ENCODE data around the gene CDON. TPM values are rescaled to one million over a fixed set of nuclear protein-coding genes. Genes with fewer than 3 reads are reported as not detected.

CDON gene
- total and polyA plus RNA-seq, 2 of the 13 experiments (the other 11 are each of a cell fraction or from before 2014, with no cell fraction given): 9.6 to 12.8 TPM

DNA sequence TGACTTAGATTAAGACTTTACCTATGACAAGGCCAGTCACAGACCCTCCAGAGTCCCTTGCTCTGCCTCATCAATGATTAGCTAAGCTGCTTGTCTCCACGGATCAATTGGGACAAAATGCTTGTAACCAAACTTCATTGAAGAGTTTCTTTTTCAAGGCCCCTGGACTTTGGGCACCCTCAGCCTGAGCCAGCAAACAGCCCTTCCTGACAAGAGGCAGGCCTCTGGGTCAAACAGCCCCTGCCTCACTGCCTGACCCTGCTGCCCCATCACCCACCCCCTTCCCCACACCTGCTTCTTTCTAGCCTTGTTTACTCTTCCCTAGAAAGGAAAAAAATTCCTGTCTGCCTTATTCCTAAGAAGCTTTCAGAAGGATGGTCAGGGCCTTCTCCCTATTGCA, 26.3 kb upstream of the CDON start (continued):
- TF ChIP-seq SRSF9 (IDR thresholded peaks at IDR 0.05; ENCODE audit: borderline replicate concordance, insufficient read depth, low read depth, low read length, poor library complexity, severe bottlenecking): no peak
- TF ChIP-seq, protein P1, sequence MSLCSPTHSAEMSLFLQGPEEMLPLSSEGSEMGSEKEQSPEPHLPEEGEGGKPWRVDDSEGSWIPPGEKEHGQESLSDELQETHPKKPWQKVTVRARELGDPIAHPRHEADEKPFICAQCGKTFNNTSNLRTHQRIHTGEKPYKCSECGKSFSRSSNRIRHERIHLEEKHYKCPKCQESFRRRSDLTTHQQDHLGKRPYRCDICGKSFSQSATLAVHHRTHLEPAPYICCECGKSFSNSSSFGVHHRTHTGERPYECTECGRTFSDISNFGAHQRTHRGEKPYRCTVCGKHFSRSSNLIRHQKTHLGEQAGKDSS (CRISPR knock-in tag; IDR thresholded peaks at IDR 0.05; ENCODE audit: borderline replicate concordance, low read depth): no peak
- TF ChIP-seq, protein P2, sequence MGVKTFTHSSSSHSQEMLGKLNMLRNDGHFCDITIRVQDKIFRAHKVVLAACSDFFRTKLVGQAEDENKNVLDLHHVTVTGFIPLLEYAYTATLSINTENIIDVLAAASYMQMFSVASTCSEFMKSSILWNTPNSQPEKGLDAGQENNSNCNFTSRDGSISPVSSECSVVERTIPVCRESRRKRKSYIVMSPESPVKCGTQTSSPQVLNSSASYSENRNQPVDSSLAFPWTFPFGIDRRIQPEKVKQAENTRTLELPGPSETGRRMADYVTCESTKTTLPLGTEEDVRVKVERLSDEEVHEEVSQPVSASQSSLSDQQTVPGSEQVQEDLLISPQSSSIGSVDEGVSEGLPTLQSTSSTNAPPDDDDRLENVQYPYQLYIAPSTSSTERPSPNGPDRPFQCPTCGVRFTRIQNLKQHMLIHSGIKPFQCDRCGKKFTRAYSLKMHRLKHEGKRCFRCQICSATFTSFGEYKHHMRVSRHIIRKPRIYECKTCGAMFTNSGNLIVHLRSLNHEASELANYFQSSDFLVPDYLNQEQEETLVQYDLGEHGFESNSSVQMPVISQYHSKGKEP (CRISPR knock-in tag; IDR thresholded peaks at IDR 0.05): no peak
- no peak for TF ChIP-seq ARID2 (CRISPR knock-in tag; IDR thresholded peaks at IDR 0.05; ENCODE audit: borderline replicate concordance)
- TF ChIP-seq, protein P3, sequence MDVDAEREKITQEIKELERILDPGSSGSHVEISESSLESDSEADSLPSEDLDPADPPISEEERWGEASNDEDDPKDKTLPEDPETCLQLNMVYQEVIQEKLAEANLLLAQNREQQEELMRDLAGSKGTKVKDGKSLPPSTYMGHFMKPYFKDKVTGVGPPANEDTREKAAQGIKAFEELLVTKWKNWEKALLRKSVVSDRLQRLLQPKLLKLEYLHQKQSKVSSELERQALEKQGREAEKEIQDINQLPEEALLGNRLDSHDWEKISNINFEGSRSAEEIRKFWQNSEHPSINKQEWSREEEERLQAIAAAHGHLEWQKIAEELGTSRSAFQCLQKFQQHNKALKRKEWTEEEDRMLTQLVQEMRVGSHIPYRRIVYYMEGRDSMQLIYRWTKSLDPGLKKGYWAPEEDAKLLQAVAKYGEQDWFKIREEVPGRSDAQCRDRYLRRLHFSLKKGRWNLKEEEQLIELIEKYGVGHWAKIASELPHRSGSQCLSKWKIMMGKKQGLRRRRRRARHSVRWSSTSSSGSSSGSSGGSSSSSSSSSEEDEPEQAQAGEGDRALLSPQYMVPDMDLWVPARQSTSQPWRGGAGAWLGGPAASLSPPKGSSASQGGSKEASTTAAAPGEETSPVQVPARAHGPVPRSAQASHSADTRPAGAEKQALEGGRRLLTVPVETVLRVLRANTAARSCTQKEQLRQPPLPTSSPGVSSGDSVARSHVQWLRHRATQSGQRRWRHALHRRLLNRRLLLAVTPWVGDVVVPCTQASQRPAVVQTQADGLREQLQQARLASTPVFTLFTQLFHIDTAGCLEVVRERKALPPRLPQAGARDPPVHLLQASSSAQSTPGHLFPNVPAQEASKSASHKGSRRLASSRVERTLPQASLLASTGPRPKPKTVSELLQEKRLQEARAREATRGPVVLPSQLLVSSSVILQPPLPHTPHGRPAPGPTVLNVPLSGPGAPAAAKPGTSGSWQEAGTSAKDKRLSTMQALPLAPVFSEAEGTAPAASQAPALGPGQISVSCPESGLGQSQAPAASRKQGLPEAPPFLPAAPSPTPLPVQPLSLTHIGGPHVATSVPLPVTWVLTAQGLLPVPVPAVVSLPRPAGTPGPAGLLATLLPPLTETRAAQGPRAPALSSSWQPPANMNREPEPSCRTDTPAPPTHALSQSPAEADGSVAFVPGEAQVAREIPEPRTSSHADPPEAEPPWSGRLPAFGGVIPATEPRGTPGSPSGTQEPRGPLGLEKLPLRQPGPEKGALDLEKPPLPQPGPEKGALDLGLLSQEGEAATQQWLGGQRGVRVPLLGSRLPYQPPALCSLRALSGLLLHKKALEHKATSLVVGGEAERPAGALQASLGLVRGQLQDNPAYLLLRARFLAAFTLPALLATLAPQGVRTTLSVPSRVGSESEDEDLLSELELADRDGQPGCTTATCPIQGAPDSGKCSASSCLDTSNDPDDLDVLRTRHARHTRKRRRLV (CRISPR knock-in tag; IDR thresholded peaks at IDR 0.05): no peak
- TF ChIP-seq, protein P4, sequence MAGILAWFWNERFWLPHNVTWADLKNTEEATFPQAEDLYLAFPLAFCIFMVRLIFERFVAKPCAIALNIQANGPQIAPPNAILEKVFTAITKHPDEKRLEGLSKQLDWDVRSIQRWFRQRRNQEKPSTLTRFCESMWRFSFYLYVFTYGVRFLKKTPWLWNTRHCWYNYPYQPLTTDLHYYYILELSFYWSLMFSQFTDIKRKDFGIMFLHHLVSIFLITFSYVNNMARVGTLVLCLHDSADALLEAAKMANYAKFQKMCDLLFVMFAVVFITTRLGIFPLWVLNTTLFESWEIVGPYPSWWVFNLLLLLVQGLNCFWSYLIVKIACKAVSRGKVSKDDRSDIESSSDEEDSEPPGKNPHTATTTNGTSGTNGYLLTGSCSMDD (CRISPR knock-in tag; IDR thresholded peaks at IDR 0.05): no peak
- TF ChIP-seq, protein P5, sequence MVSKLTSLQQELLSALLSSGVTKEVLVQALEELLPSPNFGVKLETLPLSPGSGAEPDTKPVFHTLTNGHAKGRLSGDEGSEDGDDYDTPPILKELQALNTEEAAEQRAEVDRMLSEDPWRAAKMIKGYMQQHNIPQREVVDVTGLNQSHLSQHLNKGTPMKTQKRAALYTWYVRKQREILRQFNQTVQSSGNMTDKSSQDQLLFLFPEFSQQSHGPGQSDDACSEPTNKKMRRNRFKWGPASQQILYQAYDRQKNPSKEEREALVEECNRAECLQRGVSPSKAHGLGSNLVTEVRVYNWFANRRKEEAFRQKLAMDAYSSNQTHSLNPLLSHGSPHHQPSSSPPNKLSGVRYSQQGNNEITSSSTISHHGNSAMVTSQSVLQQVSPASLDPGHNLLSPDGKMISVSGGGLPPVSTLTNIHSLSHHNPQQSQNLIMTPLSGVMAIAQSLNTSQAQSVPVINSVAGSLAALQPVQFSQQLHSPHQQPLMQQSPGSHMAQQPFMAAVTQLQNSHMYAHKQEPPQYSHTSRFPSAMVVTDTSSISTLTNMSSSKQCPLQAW (CRISPR knock-in tag; IDR thresholded peaks at IDR 0.05): peak; percentile 95
- no peak for TF ChIP-seq ZNF577 (CRISPR knock-in tag; IDR thresholded peaks at IDR 0.05; ENCODE audit: borderline replicate concordance, low read depth)
- TF ChIP-seq, protein P6, sequence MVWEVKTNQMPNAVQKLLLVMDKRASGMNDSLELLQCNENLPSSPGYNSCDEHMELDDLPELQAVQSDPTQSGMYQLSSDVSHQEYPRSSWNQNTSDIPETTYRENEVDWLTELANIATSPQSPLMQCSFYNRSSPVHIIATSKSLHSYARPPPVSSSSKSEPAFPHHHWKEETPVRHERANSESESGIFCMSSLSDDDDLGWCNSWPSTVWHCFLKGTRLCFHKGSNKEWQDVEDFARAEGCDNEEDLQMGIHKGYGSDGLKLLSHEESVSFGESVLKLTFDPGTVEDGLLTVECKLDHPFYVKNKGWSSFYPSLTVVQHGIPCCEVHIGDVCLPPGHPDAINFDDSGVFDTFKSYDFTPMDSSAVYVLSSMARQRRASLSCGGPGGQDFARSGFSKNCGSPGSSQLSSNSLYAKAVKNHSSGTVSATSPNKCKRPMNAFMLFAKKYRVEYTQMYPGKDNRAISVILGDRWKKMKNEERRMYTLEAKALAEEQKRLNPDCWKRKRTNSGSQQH (CRISPR knock-in tag; IDR thresholded peaks at IDR 0.05; ENCODE audit: low read depth): no peak
- TF ChIP-seq, protein P7, sequence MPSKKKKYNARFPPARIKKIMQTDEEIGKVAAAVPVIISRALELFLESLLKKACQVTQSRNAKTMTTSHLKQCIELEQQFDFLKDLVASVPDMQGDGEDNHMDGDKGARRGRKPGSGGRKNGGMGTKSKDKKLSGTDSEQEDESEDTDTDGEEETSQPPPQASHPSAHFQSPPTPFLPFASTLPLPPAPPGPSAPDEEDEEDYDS (CRISPR knock-in tag; IDR thresholded peaks at IDR 0.05): no peak
- no peak for TF ChIP-seq KDM1A (CRISPR knock-in tag; IDR thresholded peaks at IDR 0.05)
- TF ChIP-seq GFI1 (CRISPR knock-in tag; IDR thresholded peaks at IDR 0.05; ENCODE audit: borderline replicate concordance): peak; percentile 50; the same call in 1 of the 2 replicates
- no peak for TF ChIP-seq ZNF672 (CRISPR knock-in tag; IDR thresholded peaks at IDR 0.05)
- TF ChIP-seq, protein P8, sequence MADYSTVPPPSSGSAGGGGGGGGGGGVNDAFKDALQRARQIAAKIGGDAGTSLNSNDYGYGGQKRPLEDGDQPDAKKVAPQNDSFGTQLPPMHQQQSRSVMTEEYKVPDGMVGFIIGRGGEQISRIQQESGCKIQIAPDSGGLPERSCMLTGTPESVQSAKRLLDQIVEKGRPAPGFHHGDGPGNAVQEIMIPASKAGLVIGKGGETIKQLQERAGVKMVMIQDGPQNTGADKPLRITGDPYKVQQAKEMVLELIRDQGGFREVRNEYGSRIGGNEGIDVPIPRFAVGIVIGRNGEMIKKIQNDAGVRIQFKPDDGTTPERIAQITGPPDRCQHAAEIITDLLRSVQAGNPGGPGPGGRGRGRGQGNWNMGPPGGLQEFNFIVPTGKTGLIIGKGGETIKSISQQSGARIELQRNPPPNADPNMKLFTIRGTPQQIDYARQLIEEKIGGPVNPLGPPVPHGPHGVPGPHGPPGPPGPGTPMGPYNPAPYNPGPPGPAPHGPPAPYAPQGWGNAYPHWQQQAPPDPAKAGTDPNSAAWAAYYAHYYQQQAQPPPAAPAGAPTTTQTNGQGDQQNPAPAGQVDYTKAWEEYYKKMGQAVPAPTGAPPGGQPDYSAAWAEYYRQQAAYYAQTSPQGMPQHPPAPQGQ (CRISPR knock-in tag; IDR thresholded peaks at IDR 0.05; ENCODE audit: borderline replicate concordance): no peak

All from HepG2 (cell line).